AG04449 (cell line): ENCODE results near the gene MTO1.
A peak's percentile ranks its signal among the peaks of the same experiment; 100 is the strongest.
"Not testable (repeated sequence)": the region's sequence is repeated elsewhere in the genome, so short reads cannot be mapped to it uniquely, and the experiment has no call there.

Source experiments
- CTCF ChIA-PET: fragments of 350-600 bp; formaldehyde crosslinking; extraction: SDS; loops from one replicate; lab custom pipeline; 2021; ENCODE audit warnings: antibody characterized with exemption; lab: Yijun Ruan, JAX
- POLR2A ChIA-PET: fragments of 400-600, 350-600 bp; formaldehyde crosslinking; extraction: SDS; loops from one replicate; lab custom pipeline; 2020; ENCODE audit warnings: antibody characterized with exemption, inconsistent platforms; lab: Yijun Ruan, JAX
- DNase-seq: peaks from one replicate; pipeline ENCODE4 v3.0.0-alpha.2; 2010; ENCODE audit warnings: low read depth, low spot score
- H3K4me3 ChIP-seq: 2 replicates; pipeline ENCODE4 v1.5.1; 2011; ENCODE audit warnings: low read depth, mild to moderate bottlenecking, control low read depth, low read length
- CTCF ChIP-seq: IDR thresholded peaks from one replicate; pipeline ENCODE4 v1.5.1; 2011; ENCODE audit warnings: mild to moderate bottlenecking, moderate library complexity, low read length, control low read depth, inconsistent platforms; ENCODE audit not compliant: insufficient read depth; ENCODE audit errors: missing control alignments

Gene MTO1

GRCh38 chr6:73443555-73443954, 18.0 kb upstream of the MTO1 start:
- DNase-seq, result no peak
- ChIA-PET POLR2A (interaction anchor here (0.8 kb wide), 1 partner anchor 9 kb away, joined by 3 read pairs; the partner anchor contains the start of gene CGAS), CTCF (no interaction called here)
- no peak for TF ChIP-seq CTCF
- H3K4me3 ChIP-seq, result no peak overlapping the region

- H3K4me3 ChIP-seq, result peak overlapping the region; percentile 64
- CTCF ChIA-PET, result interaction anchor here (1.0 to 1.6 kb wide), 3 partner anchors 10 to 165 kb away, joined by 3 to 6 read pairs (median 3); partner anchors contain the start of gene MTO1
- POLR2A ChIA-PET, result interaction anchor here (0.7 to 2.1 kb wide), 2 partner anchors 8 to 10 kb away, joined by 3 to 9 read pairs; partner anchors contain the start of gene MTO1
- TF ChIP-seq CTCF, result no peak
- no peak for DNase-seq
These were observed 10.1 kb upstream of the MTO1 start for GRCh38 chr6:73451223-73452106.

GRCh38 chr6:73452107-73452461, 9.5 kb upstream of the MTO1 start, which contains the start of gene CGAS:
Gene CGAS, minus strand, starts transcription at chr6:73452297. Its CDS starts 116 bp downstream, at chr6:73452181.
- no peak for TF ChIP-seq CTCF
- CTCF ChIA-PET, result interaction anchor here (1.0 to 1.6 kb wide), 3 partner anchors 10 to 166 kb away, joined by 3 to 6 read pairs (median 3); partner anchors contain the start of gene MTO1
- peak within 1 kb of the TSS; percentile 64 for H3K4me3 ChIP-seq
- POLR2A ChIA-PET, result interaction anchor here (0.6 to 2.1 kb wide), 3 partner anchors 8 to 164 kb away, joined by 3 to 9 read pairs (median 4); partner anchors contain the start of gene MTO1
- DNase-seq, result no peak

- no peak for DNase-seq
- ChIA-PET CTCF (interaction anchor here (1.2 kb wide), 1 partner anchor 15 kb away, joined by 3 read pairs; no protein-coding TSS in a partner anchor), POLR2A (no interaction called here)
- no peak for TF ChIP-seq CTCF
- no peak overlapping the region for H3K4me3 ChIP-seq
These were observed 5.5 kb upstream of the MTO1 start for GRCh38 chr6:73455865-73456629.

GRCh38 chr6:73459474-73459873, 2.1 kb upstream of the MTO1 start:
- DNase-seq, CTCF ChIA-PET, H3K4me3 ChIP-seq, POLR2A ChIA-PET: not testable (repeated sequence)

- CTCF ChIA-PET, result interaction anchor here (1.5 kb wide), 1 partner anchor 25 kb away, joined by 3 read pairs; no protein-coding TSS in a partner anchor
- no peak overlapping the region for H3K4me3 ChIP-seq
- TF ChIP-seq CTCF, result no peak
- DNase-seq, result no peak
- POLR2A ChIA-PET, result no interaction called here
These were observed 1.5 kb upstream of the MTO1 start for GRCh38 chr6:73460056-73460455.
